T-helper 1 cell treated with Interleukin-12 subunit alpha and Interleukin-12 subunit beta and Interleukin-4 antibody, amounts not matched to agents 30 ng/mL and 1 ng/mL, for 36 hours (primary cell): ENCODE data around the gene CHCHD10. TPM values are rescaled to one million over a fixed set of nuclear protein-coding genes. Genes with fewer than 3 reads are reported as not detected.

Experiments
- total RNA-seq: library from RNA; stranded (reverse); gene quantifications from 2 replicates; pipeline ENCODE4 v1.2.3, GENCODE V29; 2022

CHCHD10 gene
- total RNA-seq, 1 donor from 2014 or later = 44.5 TPM

Other genes with a start within 250 kb of the CHCHD10 start
- not detected in 2 replicates for gene IGLL1, start 187.7 kb downstream of the CHCHD10 start, total RNA-seq
- 0.98 and 1.4 TPM in 2 replicates for gene DRICH1, start 135.7 kb downstream of the CHCHD10 start, total RNA-seq
- gene RGL4, start 77.0 kb downstream of the CHCHD10 start, total RNA-seq = 33.2 and 34.8 TPM in 2 replicates
- gene ZNF70, start 16.9 kb downstream of the CHCHD10 start, total RNA-seq = 2.5 and 2.8 TPM in 2 replicates
- gene VPREB3, start 13.5 kb downstream of the CHCHD10 start, total RNA-seq = not detected in 2 replicates
- 0.41 and 0.74 TPM in 2 replicates for gene C22orf15, start 5.0 kb downstream of the CHCHD10 start, total RNA-seq
- gene MMP11, start 4.9 kb upstream of the CHCHD10 start, total RNA-seq = 0.27 and 0.49 TPM in 2 replicates
- 77.3 and 79.6 TPM in 2 replicates for gene SMARCB1, start 19.0 kb upstream of the CHCHD10 start, total RNA-seq
- 9.0 and 10.8 TPM in 2 replicates for gene DERL3, start 71.0 kb upstream of the CHCHD10 start, total RNA-seq
- gene SLC2A11, start 89.9 kb upstream of the CHCHD10 start, total RNA-seq = 5.7 and 6.6 TPM in 2 replicates
- gene MIF, start 126.4 kb upstream of the CHCHD10 start, total RNA-seq = 700 and 746 TPM in 2 replicates
- gene GSTT2B, start 193.2 kb upstream of the CHCHD10 start, total RNA-seq = 0.44 TPM in 2 replicates
- gene DDTL, start 198.9 kb upstream of the CHCHD10 start, total RNA-seq = 4.0 and 5.4 TPM in 2 replicates
- gene DDT, start 206.5 kb upstream of the CHCHD10 start, total RNA-seq = 87.7 and 93.5 TPM in 2 replicates
- not detected in 2 replicates for gene GSTT2, start 212.2 kb upstream of the CHCHD10 start, total RNA-seq
- gene GSTT4, start 237.5 kb upstream of the CHCHD10 start, total RNA-seq = not detected in 2 replicates
- gene CABIN1, start 243.3 kb upstream of the CHCHD10 start, total RNA-seq = 122 and 127 TPM in 2 replicates